Measurements from ENCODE around the gene NR6A1.

DNA sequence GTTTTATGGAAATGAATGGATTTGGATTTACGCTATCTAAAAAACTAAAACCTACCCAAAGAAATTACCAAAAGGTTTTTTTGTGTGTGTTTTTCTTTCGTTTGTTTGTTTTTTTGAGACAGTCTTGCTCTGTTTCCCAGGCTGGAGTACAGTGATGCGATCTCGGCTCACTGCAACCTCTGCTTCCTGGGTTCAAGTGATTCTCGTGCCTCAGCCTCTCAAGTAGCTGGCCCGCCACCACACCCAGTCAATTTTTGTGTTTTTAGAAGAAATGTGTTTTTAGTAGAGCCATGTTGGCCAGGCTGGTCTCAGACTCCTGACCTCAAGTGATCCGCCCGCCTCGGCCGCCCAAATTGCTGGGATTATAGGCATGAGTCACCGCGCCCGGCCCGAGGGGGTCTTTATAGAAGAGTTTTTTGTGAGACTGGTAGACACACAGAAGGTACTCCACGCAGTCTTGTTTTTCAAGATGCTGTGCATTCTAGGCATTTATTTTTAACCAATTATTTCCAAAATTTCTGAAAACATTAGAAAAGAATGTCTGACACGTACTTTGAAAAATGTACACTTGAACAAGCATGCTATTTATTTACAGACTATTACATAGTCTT, 75.7 kb downstream of the NR6A1 start:
- TF ChIP-seq POLR2A (IDR thresholded peaks at IDR 0.05) (no peak), EP300 (IDR thresholded peaks at IDR 0.05; ENCODE audit: low read depth) (no peak)
- TF ChIP-seq, protein P1, sequence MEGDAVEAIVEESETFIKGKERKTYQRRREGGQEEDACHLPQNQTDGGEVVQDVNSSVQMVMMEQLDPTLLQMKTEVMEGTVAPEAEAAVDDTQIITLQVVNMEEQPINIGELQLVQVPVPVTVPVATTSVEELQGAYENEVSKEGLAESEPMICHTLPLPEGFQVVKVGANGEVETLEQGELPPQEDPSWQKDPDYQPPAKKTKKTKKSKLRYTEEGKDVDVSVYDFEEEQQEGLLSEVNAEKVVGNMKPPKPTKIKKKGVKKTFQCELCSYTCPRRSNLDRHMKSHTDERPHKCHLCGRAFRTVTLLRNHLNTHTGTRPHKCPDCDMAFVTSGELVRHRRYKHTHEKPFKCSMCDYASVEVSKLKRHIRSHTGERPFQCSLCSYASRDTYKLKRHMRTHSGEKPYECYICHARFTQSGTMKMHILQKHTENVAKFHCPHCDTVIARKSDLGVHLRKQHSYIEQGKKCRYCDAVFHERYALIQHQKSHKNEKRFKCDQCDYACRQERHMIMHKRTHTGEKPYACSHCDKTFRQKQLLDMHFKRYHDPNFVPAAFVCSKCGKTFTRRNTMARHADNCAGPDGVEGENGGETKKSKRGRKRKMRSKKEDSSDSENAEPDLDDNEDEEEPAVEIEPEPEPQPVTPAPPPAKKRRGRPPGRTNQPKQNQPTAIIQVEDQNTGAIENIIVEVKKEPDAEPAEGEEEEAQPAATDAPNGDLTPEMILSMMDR (IDR thresholded peaks at IDR 0.05) = no peak
